Measurements from ENCODE around the gene NEDD9.
A peak's percentile ranks its signal among the peaks of the same experiment; 100 is the strongest.

The NEDD9 gene

DNA sequence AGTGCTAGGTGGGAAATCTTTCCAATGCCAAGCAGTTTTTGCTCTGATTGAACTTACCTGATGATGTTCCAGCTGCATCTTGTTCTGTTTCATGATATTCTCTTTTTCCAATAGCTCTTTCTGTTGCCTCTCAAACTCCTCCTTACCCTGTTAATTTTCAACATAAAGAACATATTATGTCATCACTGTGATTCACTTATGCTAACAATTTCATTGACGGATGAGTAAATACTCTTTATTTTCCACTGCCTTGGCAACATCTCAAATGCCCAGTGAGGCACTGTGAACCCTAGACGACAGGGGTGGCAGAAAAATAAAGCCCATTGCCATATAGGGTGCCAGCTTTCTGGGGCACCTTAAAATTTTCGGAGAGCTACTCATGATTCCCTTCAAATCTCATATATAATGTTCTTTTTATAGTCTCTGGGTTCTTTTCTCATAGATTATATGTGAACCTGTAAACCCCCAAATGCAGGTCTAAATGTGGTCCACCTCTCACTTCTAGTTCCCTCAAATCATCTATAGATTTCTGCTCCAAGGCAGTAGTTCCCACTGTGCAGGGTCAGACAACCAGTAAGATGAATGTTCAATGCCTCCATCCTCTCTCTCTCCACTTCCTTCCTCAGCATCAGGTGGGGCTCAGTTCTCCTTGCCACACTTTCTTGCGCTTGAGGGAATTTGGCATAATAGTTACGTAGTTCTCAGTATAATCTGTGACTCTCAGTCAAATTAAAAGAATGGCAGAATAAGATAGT is 44.1 kb downstream of the NEDD9 start:
- ATAC-seq: peak; percentile 30; the same call in 2 of the 3 replicates
- TF ChIP-seq, protein P1, sequence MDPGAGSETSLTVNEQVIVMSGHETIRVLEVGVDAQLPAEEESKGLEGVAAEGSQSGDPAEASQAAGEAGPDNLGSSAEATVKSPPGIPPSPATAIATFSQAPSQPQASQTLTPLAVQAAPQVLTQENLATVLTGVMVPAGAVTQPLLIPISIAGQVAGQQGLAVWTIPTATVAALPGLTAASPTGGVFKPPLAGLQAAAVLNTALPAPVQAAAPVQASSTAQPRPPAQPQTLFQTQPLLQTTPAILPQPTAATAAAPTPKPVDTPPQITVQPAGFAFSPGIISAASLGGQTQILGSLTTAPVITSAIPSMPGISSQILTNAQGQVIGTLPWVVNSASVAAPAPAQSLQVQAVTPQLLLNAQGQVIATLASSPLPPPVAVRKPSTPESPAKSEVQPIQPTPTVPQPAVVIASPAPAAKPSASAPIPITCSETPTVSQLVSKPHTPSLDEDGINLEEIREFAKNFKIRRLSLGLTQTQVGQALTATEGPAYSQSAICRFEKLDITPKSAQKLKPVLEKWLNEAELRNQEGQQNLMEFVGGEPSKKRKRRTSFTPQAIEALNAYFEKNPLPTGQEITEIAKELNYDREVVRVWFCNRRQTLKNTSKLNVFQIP (CRISPR knock-in tag; IDR thresholded peaks at IDR 0.05; ENCODE audit: borderline replicate concordance, low read depth): no peak

DNA sequence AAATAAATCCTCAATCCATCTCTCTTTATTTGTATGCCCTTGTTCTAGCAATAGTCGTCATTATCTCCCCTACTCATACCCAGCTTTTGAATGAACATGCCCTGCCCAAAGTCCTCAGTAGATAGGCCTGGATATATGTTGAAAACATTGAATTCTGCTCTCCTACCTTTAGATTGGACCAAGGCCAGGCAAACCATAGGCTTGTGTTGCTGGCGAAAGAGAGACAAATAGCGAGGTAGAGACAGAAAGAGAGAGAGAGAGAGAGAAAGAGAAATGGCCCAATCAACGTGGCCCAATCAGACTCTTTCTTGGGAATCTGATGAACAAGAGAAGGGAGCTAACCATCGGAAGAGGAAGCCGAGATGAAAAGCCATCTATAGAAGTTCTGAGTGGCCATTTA is 45.2 kb downstream of the NEDD9 start:
- TF ChIP-seq BACH2 (CRISPR knock-in tag; IDR thresholded peaks at IDR 0.05; ENCODE audit: borderline replicate concordance) (no peak), OSR1 (CRISPR knock-in tag; IDR thresholded peaks at IDR 0.05) (no peak), ESRRG (CRISPR knock-in tag; IDR thresholded peaks at IDR 0.05) (no peak), CSDC2 (CRISPR knock-in tag; IDR thresholded peaks at IDR 0.05) (no peak), ZNF565 (CRISPR knock-in tag; conservative IDR thresholded peaks at IDR 0.05; ENCODE audit: low read depth) (no peak), RARB (CRISPR knock-in tag; IDR thresholded peaks at IDR 0.05) (no peak), ZNF8 (CRISPR knock-in tag; IDR thresholded peaks at IDR 0.05) (no peak), TOX (CRISPR knock-in tag; IDR thresholded peaks at IDR 0.05; ENCODE audit: borderline replicate concordance) (no peak), ZNF70 (CRISPR knock-in tag; IDR thresholded peaks at IDR 0.05) (no peak), GLIS3 (CRISPR knock-in tag; IDR thresholded peaks at IDR 0.05) (no peak), ZFP30 (CRISPR knock-in tag; IDR thresholded peaks at IDR 0.05) (no peak)
- TF ChIP-seq, protein P2, sequence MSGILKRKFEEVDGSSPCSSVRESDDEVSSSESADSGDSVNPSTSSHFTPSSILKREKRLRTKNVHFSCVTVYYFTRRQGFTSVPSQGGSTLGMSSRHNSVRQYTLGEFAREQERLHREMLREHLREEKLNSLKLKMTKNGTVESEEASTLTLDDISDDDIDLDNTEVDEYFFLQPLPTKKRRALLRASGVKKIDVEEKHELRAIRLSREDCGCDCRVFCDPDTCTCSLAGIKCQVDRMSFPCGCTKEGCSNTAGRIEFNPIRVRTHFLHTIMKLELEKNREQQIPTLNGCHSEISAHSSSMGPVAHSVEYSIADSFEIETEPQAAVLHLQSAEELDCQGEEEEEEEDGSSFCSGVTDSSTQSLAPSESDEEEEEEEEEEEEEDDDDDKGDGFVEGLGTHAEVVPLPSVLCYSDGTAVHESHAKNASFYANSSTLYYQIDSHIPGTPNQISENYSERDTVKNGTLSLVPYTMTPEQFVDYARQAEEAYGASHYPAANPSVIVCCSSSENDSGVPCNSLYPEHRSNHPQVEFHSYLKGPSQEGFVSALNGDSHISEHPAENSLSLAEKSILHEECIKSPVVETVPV (CRISPR knock-in tag; IDR thresholded peaks at IDR 0.05): no peak
- TF ChIP-seq, protein P3, sequence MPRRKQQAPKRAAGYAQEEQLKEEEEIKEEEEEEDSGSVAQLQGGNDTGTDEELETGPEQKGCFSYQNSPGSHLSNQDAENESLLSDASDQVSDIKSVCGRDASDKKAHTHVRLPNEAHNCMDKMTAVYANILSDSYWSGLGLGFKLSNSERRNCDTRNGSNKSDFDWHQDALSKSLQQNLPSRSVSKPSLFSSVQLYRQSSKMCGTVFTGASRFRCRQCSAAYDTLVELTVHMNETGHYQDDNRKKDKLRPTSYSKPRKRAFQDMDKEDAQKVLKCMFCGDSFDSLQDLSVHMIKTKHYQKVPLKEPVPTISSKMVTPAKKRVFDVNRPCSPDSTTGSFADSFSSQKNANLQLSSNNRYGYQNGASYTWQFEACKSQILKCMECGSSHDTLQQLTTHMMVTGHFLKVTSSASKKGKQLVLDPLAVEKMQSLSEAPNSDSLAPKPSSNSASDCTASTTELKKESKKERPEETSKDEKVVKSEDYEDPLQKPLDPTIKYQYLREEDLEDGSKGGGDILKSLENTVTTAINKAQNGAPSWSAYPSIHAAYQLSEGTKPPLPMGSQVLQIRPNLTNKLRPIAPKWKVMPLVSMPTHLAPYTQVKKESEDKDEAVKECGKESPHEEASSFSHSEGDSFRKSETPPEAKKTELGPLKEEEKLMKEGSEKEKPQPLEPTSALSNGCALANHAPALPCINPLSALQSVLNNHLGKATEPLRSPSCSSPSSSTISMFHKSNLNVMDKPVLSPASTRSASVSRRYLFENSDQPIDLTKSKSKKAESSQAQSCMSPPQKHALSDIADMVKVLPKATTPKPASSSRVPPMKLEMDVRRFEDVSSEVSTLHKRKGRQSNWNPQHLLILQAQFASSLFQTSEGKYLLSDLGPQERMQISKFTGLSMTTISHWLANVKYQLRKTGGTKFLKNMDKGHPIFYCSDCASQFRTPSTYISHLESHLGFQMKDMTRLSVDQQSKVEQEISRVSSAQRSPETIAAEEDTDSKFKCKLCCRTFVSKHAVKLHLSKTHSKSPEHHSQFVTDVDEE (CRISPR knock-in tag; IDR thresholded peaks at IDR 0.05): no peak
- TF ChIP-seq, protein P1 (CRISPR knock-in tag; IDR thresholded peaks at IDR 0.05; ENCODE audit: borderline replicate concordance, low read depth): no peak
- ATAC-seq: no peak

DNA sequence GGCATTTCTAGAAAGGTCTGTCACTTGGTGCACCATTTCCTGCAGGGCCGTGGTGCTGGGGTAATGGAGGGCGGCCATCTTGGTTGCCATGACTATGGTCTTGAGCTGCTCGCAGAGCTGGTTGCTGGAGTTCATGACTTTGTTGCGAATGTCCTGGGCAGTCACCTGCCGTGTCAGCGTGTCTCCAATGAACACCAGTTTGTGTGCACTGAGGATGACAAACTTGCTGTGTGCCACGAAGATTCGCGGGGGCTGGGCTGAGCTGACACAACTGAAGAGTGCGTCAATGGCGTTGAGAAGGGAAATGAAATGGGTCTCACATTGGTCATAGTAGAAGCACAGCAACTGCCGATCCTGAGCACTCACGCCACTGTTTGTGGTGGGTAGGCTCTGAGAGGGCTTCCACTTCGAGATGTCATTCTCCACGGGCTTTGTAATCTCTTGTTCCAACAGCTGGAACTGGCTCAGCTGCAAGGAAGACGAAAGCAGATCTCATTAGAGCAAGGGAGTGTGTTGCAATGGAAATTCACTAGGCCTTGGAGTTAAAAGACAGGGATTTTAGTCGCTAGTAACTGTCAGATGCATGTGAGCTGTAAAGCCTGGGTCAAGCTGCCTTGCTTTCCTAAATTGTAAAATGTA is 47.1 kb downstream of the NEDD9 start:
- TF ChIP-seq, protein P4, sequence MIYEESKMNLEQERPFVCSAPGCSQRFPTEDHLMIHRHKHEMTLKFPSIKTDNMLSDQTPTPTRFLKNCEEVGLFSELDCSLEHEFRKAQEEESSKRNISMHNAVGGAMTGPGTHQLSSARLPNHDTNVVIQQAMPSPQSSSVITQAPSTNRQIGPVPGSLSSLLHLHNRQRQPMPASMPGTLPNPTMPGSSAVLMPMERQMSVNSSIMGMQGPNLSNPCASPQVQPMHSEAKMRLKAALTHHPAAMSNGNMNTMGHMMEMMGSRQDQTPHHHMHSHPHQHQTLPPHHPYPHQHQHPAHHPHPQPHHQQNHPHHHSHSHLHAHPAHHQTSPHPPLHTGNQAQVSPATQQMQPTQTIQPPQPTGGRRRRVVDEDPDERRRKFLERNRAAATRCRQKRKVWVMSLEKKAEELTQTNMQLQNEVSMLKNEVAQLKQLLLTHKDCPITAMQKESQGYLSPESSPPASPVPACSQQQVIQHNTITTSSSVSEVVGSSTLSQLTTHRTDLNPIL (CRISPR knock-in tag; IDR thresholded peaks at IDR 0.05; ENCODE audit: low read depth): no peak
- TF ChIP-seq, protein P5, sequence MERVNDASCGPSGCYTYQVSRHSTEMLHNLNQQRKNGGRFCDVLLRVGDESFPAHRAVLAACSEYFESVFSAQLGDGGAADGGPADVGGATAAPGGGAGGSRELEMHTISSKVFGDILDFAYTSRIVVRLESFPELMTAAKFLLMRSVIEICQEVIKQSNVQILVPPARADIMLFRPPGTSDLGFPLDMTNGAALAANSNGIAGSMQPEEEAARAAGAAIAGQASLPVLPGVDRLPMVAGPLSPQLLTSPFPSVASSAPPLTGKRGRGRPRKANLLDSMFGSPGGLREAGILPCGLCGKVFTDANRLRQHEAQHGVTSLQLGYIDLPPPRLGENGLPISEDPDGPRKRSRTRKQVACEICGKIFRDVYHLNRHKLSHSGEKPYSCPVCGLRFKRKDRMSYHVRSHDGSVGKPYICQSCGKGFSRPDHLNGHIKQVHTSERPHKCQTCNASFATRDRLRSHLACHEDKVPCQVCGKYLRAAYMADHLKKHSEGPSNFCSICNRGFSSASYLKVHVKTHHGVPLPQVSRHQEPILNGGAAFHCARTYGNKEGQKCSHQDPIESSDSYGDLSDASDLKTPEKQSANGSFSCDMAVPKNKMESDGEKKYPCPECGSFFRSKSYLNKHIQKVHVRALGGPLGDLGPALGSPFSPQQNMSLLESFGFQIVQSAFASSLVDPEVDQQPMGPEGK (CRISPR knock-in tag; IDR thresholded peaks at IDR 0.05; ENCODE audit: borderline replicate concordance): no peak
- TF ChIP-seq ZC3H10 (CRISPR knock-in tag; IDR thresholded peaks at IDR 0.05) (no peak), ZNF565 (CRISPR knock-in tag; conservative IDR thresholded peaks at IDR 0.05; ENCODE audit: low read depth) (no peak), RARB (CRISPR knock-in tag; IDR thresholded peaks at IDR 0.05) (no peak)
- no peak for ATAC-seq

All from SK-N-SH treated with all-trans-retinoic acid at 6 μM for 48 hours (cell line).